Measurements from ENCODE around the gene KCTD1.

Gene KCTD1

DNA sequence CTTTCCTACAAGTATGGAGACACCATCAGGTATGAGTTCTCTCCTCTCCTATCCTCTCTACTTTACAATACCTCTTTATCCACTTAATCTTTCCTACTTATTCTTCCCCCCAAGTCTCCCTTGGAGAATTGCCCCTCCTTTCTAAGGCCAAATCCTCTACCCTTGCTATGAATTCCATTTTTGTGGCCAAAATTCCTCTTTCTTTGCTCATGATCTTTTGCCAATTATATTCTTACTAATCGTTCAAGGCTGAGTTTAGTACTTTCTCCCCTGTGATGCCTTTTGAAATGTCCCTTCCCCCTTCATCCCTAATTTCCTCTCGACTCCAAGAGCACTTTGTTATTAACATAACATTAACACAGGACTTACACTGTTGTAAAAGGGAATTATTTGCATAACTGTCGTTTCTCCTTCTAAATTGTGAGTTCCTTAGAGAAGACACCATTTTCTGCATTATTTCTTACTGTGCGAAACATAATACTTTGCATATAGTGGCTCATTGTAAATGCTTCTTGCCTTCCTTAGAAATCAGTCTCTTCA is 133.4 kb downstream of the KCTD1 start:
- no peak for DNase-seq
- H3K9me3 ChIP-seq (ENCODE audit: insufficient read depth, low read depth, low read length), result no peaks in the 10 kb centered on the region
- H2BK5ac ChIP-seq (ENCODE audit: low read depth, low read length, poor library complexity), result no peak overlapping the region
- H3K4me1 ChIP-seq (ENCODE audit: control insufficient read depth in 1 of 2, insufficient read depth in 2 of 2, low read length in 2 of 2), result no peaks in the 10 kb centered on the region
- H4K12ac ChIP-seq (ENCODE audit: low read depth, low read length), result no peak overlapping the region
- WGBS (ENCODE audit: extremely low coverage, insufficient coverage, insufficient read length), result no CpG with 5 or more reads among the region's 4 CpGs
- H3K14ac ChIP-seq (ENCODE audit: low read length), result no peak overlapping the region
- H3K18ac ChIP-seq (ENCODE audit: low read length), result no peak overlapping the region
- H2BK12ac ChIP-seq (ENCODE audit: low read length), result no peak overlapping the region
- H3K4me3 ChIP-seq (ENCODE audit: low read depth, low read length), result no peak overlapping the region
- H3K4me2 ChIP-seq (ENCODE audit: low read length), result no peak overlapping the region
- H2BK120ac ChIP-seq (ENCODE audit: insufficient read depth, low read length, poor library complexity), result no peak overlapping the region
- no peak overlapping the region for H4K91ac ChIP-seq (ENCODE audit: low read depth, low read length)
- H3K27me3 ChIP-seq (ENCODE audit: insufficient read depth, low read length), result no peaks in the 10 kb centered on the region
- no peak overlapping the region for H2AK5ac ChIP-seq (ENCODE audit: low read length)
- H3K23ac ChIP-seq (ENCODE audit: low read length), result no peak overlapping the region
- H3K36me3 ChIP-seq (ENCODE audit: control insufficient read depth in 1 of 2, insufficient read depth in 2 of 2, low read length in 2 of 2), result no peaks in the 10 kb centered on the region
- H3K9ac ChIP-seq (ENCODE audit: low read length), result no peak overlapping the region
- no peak overlapping the region for H2AFZ ChIP-seq (ENCODE audit: insufficient read depth, low read length, poor library complexity)
- H4K8ac ChIP-seq (ENCODE audit: low read depth, low read length), result no peak overlapping the region
- H3K4ac ChIP-seq (ENCODE audit: low read depth, low read length), result no peak overlapping the region
- H3K79me1 ChIP-seq (ENCODE audit: low read length), result no peaks in the 10 kb centered on the region
- H3K27ac ChIP-seq (ENCODE audit: low read depth, low read length), result no peak overlapping the region
- no peaks in the 10 kb centered on the region for H3K79me2 ChIP-seq (ENCODE audit: control insufficient read depth, insufficient read depth, low read length, poor library complexity)

GRCh38 chr18:26409091-26409490 is 139.3 kb downstream of the KCTD1 start:
- no peaks in the 10 kb centered on the region for H3K9me3 ChIP-seq (ENCODE audit: insufficient read depth, low read depth, low read length)
- no peak overlapping the region for H3K23ac ChIP-seq (ENCODE audit: low read length)
- no peak overlapping the region for H2AK5ac ChIP-seq (ENCODE audit: low read length)
- no peak overlapping the region for H3K4me2 ChIP-seq (ENCODE audit: low read length)
- no peak overlapping the region for H3K18ac ChIP-seq (ENCODE audit: low read length)
- no peak overlapping the region for H3K9ac ChIP-seq (ENCODE audit: low read length)
- no peaks in the 10 kb centered on the region for H3K4me1 ChIP-seq (ENCODE audit: control insufficient read depth in 1 of 2, insufficient read depth in 2 of 2, low read length in 2 of 2)
- no peaks in the 10 kb centered on the region for H3K79me1 ChIP-seq (ENCODE audit: low read length)
- H2BK5ac ChIP-seq (ENCODE audit: low read depth, low read length, poor library complexity), result no peak overlapping the region
- H3K36me3 ChIP-seq (ENCODE audit: control insufficient read depth in 1 of 2, insufficient read depth in 2 of 2, low read length in 2 of 2), result no peaks in the 10 kb centered on the region
- H3K4ac ChIP-seq (ENCODE audit: low read depth, low read length), result no peak overlapping the region
- no peak overlapping the region for H3K4me3 ChIP-seq (ENCODE audit: low read depth, low read length)
- no peak overlapping the region for H3K27ac ChIP-seq (ENCODE audit: low read depth, low read length)
- no peak for DNase-seq
- H2AFZ ChIP-seq (ENCODE audit: insufficient read depth, low read length, poor library complexity), result no peak overlapping the region
- H2BK120ac ChIP-seq (ENCODE audit: insufficient read depth, low read length, poor library complexity), result no peak overlapping the region
- WGBS (ENCODE audit: extremely low coverage, insufficient coverage, insufficient read length), result no CpG with 5 or more reads among the region's 4 CpGs
- H4K8ac ChIP-seq (ENCODE audit: low read depth, low read length), result no peak overlapping the region
- no peaks in the 10 kb centered on the region for H3K27me3 ChIP-seq (ENCODE audit: insufficient read depth, low read length)
- no peak overlapping the region for H4K12ac ChIP-seq (ENCODE audit: low read depth, low read length)
- no peak overlapping the region for H4K91ac ChIP-seq (ENCODE audit: low read depth, low read length)
- no peaks in the 10 kb centered on the region for H3K79me2 ChIP-seq (ENCODE audit: control insufficient read depth, insufficient read depth, low read length, poor library complexity)
- no peak overlapping the region for H2BK12ac ChIP-seq (ENCODE audit: low read length)
- no peak overlapping the region for H3K14ac ChIP-seq (ENCODE audit: low read length)

- WGBS (ENCODE audit: extremely low coverage, insufficient coverage, insufficient read length), result no CpG with 5 or more reads among the region's 16 CpGs
- Histone ChIP-seq H3K79me2 (ENCODE audit: control insufficient read depth, insufficient read depth, low read length, poor library complexity) (no peaks in the 10 kb centered on the region), H3K4me2 (ENCODE audit: low read length) (no peak overlapping the region), H3K14ac (ENCODE audit: low read length) (no peak overlapping the region), H3K18ac (ENCODE audit: low read length) (no peak overlapping the region), H3K79me1 (ENCODE audit: low read length) (no peaks in the 10 kb centered on the region), H3K9me3 (ENCODE audit: insufficient read depth, low read depth, low read length) (no peaks in the 10 kb centered on the region), H3K9ac (ENCODE audit: low read length) (no peak overlapping the region), H2AK5ac (ENCODE audit: low read length) (no peak overlapping the region), H2AFZ (ENCODE audit: insufficient read depth, low read length, poor library complexity) (no peak overlapping the region), H3K36me3 (ENCODE audit: control insufficient read depth in 1 of 2, insufficient read depth in 2 of 2, low read length in 2 of 2) (no peaks in the 10 kb centered on the region), H3K4ac (ENCODE audit: low read depth, low read length) (no peak overlapping the region), H4K91ac (ENCODE audit: low read depth, low read length) (no peak overlapping the region), H2BK5ac (ENCODE audit: low read depth, low read length, poor library complexity) (no peak overlapping the region), H3K27me3 (ENCODE audit: insufficient read depth, low read length) (no peaks in the 10 kb centered on the region), H3K27ac (ENCODE audit: low read depth, low read length) (no peak overlapping the region), H3K23ac (ENCODE audit: low read length) (no peak overlapping the region), H4K8ac (ENCODE audit: low read depth, low read length) (no peak overlapping the region), H2BK120ac (ENCODE audit: insufficient read depth, low read length, poor library complexity) (no peak overlapping the region), H3K4me1 (ENCODE audit: control insufficient read depth in 1 of 2, insufficient read depth in 2 of 2, low read length in 2 of 2) (no peaks in the 10 kb centered on the region), H2BK12ac (ENCODE audit: low read length) (no peak overlapping the region), H3K4me3 (ENCODE audit: low read depth, low read length) (no peak overlapping the region), H4K12ac (ENCODE audit: low read depth, low read length) (no peak overlapping the region)
- DNase-seq, result peak in 1 of 2 donors; percentile 42
Measured at GRCh38 chr18:26407736-26408601, 140.4 kb downstream of the KCTD1 start.

- Histone ChIP-seq H3K4me3 (ENCODE audit: low read depth, low read length) (no peak overlapping the region), H2AFZ (ENCODE audit: insufficient read depth, low read length, poor library complexity) (no peak overlapping the region), H4K12ac (ENCODE audit: low read depth, low read length) (no peak overlapping the region), H3K27me3 (ENCODE audit: insufficient read depth, low read length) (no peaks in the 10 kb centered on the region), H3K4me1 (ENCODE audit: control insufficient read depth in 1 of 2, insufficient read depth in 2 of 2, low read length in 2 of 2) (no peaks in the 10 kb centered on the region), H3K36me3 (ENCODE audit: control insufficient read depth in 1 of 2, insufficient read depth in 2 of 2, low read length in 2 of 2) (no peaks in the 10 kb centered on the region), H3K14ac (ENCODE audit: low read length) (no peak overlapping the region), H2BK5ac (ENCODE audit: low read depth, low read length, poor library complexity) (no peak overlapping the region), H3K18ac (ENCODE audit: low read length) (no peak overlapping the region), H3K9me3 (ENCODE audit: insufficient read depth, low read depth, low read length) (no peaks in the 10 kb centered on the region), H4K91ac (ENCODE audit: low read depth, low read length) (no peak overlapping the region), H3K79me2 (ENCODE audit: control insufficient read depth, insufficient read depth, low read length, poor library complexity) (no peaks in the 10 kb centered on the region), H3K4ac (ENCODE audit: low read depth, low read length) (no peak overlapping the region), H3K9ac (ENCODE audit: low read length) (no peak overlapping the region), H3K23ac (ENCODE audit: low read length) (no peak overlapping the region), H3K27ac (ENCODE audit: low read depth, low read length) (no peak overlapping the region), H3K79me1 (ENCODE audit: low read length) (no peaks in the 10 kb centered on the region), H4K8ac (ENCODE audit: low read depth, low read length) (no peak overlapping the region), H2BK12ac (ENCODE audit: low read length) (no peak overlapping the region), H2AK5ac (ENCODE audit: low read length) (no peak overlapping the region), H3K4me2 (ENCODE audit: low read length) (no peak overlapping the region), H2BK120ac (ENCODE audit: insufficient read depth, low read length, poor library complexity) (no peak overlapping the region)
- no CpG with 5 or more reads among the region's 15 CpGs for WGBS (ENCODE audit: extremely low coverage, insufficient coverage, insufficient read length)
- DNase-seq, result no peak
Measured at GRCh38 chr18:26406854-26407517, 141.4 kb downstream of the KCTD1 start.
